Measurements from ENCODE around the gene AK5. TPM values are rescaled to one million over a fixed set of nuclear protein-coding genes. Genes with fewer than 3 reads are reported as not detected.
"Not testable (repeated sequence)": the region's sequence is repeated elsewhere in the genome, so short reads cannot be mapped to it uniquely, and the experiment has no call there.

The AK5 gene
- total RNA-seq, 1 experiment from 2014 or later: 426 TPM

DNA sequence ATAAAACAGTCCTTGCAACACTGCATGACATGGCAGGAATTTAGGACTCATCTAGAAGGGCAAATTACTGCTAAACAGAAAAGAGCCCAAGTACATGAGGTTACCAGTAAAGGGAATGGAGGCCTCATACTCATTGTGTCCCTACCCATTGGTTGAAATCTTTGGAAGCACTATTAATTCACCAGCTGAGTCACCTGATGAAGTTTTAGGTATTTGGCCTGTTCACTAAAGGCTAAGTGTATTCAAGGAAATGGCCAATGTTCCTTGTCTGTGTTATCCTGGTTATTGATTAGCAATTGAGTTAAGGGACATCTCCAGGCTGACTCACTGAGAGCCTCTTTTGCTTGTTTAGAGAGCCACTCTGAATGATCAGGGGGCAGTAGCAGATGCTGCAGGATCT, 212.2 kb downstream of the AK5 start:
- no peak for DNase-seq (ENCODE audit: low read depth)

DNA sequence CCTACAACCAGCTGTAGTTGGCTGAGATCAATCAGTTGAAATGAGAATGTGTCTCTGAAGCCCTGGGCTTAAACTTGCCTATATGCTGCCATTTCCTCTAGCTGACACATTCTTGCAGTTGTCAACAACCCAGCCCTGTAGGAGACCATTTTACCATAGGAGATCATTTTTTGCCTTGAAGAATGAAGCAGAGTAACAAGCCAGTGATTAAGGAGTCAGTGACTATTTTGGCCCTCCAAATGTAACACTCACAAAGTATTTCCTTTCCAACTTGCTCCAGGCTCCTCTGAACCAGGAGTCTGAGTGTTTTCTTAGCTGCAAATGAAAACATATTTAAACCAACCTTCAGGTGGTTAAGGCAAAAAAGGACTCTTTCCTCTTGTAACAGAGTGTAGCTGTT, 217.1 kb downstream of the AK5 start:
- DNase-seq (ENCODE audit: low read depth): no peak

DNA sequence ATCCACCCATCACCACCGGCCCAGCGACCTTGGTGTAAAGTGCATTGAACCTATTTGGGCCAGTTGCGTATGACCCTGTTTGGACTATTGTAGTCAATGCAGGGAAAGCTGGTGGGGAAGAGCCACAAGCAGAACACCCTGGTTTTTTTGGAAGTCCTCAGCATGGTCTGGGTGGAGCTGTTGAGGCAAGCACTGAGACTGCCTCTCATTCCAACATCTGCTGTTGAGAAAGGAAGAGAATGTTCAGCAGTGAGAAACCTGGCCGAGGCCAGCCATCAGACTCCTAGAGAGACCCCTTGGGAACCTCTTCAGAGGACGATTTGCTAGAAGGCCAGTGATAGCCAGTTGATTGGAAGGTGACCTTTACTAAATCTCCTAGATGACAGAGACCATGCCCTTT, 217.6 kb downstream of the AK5 start:
- DNase-seq (ENCODE audit: low read depth): no peak

DNA sequence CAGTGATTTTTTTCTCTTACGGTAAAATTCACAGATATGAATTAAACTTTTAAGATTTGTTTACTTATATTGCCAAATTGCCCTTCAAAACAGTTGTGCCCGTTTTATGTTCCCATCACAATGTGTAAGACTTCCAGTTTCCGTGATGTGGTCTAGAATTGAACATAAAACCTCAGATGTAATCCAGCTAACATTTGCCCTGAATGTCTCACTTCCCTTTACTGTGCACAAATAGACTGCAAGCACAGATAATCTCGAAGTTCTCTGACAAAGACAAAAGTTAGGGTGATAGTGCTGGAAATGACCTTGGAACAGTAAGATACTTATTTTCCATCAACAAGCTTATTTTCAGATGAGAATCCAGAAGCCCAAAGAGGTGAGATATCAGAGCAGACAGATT, 223.2 kb downstream of the AK5 start:
- peak; percentile 97 for DNase-seq (ENCODE audit: low read depth)

DNA sequence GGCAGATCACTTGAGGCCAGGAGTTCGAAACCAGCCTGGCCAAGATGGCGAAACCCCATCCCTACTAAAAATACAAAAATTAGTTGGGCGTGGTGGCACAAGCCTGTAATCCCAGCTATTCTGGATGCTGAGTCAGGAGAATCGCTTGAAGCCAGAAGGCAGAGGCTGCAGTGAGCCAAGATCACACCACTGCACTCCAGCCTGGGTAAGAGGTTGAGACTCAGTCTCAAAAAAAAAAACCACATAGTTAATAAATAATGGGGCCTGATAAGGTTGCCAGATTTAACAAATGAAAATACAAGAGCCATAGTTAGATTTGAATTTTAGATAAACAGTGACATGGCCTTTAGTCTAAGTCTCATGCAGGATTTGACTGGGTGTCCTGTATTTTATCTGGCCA, 225.0 kb downstream of the AK5 start:
- DNase-seq (ENCODE audit: low read depth): no peak

DNA sequence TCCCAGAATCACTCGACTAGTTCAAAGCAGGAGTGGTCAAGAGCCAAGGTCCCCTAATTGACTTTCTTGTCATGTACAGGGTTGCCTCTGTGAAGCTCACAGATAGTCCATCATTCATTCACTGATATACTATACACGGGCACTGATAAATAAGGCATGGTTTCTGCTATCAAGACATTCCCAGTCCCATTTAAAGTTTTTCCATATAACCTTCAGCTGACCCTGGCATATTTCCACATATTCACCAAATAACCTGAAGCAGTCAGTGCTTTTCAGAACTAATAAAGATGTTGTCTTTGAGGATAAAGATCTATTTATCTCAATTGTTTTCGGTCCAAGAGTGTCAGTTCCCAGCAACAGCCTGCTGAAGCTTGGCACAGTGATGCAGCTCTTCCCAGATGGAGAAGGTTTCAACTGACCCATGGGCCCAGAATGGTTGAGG, 227.3 kb downstream of the AK5 start:
- no peak for DNase-seq (ENCODE audit: low read depth)

DNA sequence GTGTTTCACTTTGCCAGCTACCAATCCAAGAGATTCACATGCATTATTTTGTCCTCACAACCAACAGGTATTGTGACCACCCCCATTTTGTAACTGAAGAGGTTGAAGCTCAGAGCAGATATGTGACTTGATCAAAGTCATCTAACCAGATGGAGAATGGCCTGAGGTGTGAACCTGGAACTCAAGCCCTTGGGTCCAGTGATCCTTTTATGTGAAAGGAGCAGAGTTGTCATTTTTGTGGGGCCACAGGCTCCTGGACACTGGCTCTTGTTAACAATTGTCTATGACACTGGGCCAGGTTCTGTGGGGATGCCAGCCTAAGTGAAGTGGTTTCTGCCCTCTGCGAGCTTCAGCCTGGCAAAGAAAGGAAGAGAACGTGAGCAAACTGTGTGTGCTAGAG, 228.1 kb downstream of the AK5 start:
- no peak for DNase-seq (ENCODE audit: low read depth)

DNA sequence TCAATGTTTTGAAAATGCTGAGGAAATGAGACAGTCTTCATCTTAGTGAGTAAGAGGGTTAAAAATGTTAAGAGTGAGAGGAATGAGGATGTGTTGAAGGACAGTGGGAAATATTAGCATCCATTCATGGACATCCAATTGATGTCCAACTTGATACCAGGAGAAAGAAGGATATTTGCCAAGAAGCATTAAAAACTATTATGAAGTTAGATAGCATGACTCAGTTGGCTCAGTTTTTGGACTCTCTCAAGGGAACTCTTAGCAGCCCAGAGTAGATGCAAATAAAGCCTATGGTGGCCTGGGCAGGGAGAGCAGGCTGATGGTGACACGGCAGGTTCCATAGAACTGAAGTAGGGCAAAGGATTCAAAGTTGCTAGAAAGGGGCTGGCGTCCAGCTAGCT, 229.6 kb downstream of the AK5 start:
- DNase-seq (ENCODE audit: low read depth): peak; percentile 89

DNA sequence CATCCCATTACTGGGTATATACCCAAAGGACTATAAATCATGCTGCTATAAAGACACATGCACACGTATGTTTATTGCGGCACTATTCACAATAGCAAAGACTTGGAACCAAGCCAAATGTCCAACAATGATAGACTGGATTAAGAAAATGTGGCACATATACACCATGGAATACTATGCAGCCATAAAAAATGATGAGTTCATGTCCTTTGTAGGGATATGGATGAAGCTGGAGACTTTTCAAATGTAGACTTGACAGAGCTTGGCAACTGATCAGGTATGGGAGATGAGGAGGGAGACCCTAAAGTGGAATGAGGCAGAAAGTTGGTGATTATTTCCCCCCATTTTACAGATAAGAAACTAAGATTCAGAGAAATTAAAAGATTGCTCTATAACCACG, 230.8 kb downstream of the AK5 start:
- not testable (repeated sequence) for DNase-seq (ENCODE audit: low read depth)

DNA sequence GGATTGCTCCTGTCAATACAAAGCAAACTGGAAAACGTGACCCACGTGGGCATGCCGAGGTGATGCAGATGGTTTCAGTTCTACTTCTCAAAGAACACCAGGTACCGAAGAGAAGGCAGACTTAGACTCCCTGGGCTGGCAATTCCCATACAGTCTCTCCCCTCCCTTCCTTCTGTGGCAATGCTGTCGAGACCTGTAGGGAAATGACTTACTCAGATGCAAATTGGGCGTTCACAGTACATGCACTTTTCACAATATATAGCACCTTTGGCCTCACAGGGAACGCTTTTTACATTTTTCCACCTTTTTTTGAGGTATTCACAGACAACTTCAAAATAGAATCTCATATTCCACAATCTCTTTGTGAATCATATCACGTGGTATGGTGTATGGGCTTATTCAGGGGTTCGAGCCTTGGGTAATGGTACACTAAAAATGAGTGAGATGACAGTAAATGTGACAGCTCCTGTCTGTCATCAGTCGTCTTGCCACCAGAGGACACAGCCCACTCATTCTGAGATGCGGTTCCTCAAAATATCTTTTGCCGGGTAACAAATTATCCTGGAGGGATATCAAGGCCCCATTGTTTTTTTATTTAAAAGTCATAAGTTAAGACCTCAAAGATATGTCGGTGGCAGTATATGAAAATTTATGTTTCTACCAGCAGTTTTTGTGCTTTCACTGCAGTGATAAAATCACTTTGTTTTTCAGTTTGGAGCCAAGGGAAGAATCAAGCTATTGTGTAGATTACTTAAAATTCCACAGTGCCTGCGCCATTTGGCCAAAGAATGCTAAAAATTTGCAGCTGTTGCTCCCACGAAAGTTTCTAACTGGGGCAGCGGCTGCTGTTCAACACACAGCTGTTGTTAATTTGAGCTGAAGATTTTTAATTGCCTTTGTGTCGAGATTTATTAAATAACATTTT, 232.3 kb downstream of the AK5 start:
- peak; percentile 96 for DNase-seq (ENCODE audit: low read depth)

DNA sequence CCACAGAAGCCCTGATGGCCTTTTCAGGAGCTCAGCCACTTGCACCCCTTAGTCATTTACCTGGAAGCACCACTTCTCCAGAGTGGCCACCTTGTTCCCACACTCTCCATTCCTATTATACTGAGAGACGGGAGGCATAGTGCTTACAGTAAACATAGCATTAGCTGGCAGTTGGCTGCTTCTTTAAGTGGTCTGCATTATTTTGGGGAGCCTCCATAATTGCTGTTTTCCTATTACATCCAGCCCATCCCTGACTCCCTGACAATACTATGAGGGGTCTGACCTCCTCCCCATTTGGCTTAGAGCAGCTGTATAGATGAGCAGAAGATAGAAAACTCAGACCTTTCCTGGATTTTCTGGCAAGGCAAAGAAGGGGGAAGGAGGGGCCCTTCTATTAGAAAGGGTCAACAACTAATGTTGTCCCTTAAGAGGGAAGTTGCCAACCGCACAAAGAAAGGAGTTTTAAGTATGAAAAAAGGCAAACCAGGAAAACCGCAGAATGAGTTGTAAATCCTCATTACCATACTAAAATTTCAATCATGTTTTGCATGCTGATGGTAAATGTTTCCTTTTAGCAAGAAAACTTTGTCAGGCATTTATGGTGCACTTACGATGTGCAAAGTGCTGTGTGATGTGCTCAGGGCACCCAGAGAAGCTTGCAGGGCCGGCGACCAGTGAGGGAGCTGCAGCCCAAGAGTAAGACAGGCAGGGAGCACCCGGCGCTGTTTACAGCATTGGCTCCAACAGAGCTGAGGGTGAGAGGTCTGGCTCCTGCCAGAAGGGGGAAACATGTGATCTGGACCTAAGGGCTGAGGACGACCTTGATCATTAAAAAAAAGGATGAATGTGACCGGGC, 233.3 kb downstream of the AK5 start:
- peak; percentile 88 for DNase-seq (ENCODE audit: low read depth)

DNA sequence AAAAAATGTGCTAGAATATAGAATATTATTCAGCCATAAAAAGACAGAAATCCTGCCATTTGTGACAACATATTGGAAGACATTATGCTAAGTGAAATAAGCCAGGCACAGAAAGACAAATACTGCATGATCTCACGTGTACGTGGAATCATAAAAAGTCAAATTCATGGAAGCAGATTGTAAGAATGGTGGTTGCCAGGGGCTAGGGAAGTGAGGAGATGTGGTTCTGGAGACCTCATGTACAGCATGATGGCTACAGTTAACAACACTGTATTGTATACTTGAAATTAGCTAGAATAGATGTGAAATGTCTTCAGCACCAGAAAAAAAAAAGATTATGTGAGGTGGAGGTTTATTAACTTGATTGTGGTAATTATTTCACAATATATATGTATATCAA, 234.3 kb downstream of the AK5 start:
- no peak for DNase-seq (ENCODE audit: low read depth)

DNA sequence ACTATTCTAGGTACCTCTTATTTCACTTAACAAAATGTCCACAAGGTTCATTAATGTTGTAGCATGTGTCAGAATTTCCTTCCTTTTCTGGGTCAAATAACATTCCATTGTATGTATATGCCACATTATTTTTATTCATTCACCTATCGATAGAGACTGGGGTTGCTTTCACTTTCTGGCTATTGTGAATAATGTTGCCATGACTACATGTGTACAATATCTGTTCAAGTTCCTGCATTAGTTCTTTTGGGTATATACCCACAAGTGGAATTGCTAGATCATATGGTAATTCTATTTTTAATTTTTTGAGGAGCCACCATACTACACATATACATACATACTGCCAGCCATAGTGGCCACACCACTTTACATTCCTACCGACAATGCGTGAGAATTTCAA, 242.2 kb downstream of the AK5 start:
- no peak for DNase-seq (ENCODE audit: low read depth)

DNA sequence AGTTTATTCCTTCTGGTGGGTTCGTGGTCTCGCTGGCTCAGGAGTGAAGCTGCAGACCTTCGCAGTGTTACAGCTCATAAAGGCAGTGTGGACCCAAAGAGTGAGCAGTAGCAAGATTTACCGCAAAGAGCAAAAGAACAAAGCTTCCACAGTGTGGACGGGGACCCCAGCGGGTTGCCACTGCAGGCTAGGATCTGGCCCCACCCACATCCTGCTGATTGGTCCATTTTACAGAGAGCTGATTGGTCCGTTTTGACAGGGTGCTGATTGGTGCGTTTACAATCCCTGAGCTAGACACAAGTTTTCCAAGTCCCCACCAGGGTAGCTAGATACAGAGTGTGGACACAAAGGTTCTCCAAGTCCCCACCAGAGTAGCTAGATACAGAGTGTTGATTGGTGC, 249.3 kb downstream of the AK5 start:
- DNase-seq (ENCODE audit: low read depth): not testable (repeated sequence)

DNA sequence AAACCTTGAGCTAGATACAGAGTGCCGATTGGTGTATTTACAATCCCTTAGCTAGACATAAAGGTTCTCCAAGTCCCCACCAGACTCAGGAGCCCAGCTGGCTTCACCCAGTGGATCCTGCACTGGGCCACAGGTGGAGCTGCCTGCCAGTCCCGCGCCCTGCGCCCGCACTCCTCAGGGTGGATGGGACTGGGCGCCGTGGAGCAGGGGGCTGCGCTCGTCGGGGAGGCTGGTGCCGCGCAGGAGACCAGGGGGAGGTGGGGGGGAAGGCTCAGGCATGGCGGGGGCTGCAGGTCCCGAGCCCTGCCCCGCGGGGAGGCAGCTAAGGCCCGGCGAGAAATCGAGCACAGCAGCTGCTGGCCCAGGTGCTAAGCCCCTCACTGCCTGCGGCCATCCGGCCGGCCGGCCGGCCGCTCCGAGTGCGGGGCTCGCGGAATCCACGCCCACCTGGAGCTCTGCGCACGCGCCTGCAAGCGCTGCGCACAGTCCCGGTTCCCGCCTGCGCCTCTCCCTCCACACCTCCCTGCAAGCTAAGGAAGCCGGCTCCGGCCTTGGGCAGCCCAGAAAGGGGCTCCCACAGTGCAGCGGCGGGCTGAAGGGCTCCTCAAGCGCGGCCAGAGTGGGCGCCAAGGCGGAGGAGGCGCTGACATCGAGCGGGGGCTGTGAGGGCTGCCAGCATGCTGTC, 249.9 kb downstream of the AK5 start:
- not testable (repeated sequence) for DNase-seq (ENCODE audit: low read depth)

DNA sequence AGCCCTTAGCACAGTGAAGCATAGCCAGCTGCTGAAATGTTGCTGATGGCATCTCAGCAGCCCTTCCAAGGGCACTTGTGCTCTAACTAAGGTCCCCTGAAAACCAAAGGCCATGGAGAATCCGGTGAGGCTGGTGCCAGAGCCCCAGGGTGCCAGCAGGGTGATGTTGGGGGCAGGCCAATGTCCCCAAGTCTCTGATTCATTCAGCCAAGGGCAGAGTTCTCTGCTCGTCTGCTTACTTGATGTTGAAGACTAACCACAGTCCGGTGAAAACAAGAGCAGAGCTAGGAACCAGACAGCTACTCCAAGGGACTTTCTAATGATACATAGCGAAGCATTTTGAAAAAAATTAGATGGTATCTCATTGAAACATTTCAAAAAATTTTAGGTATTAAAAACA, 250.8 kb downstream of the AK5 start:
- DNase-seq (ENCODE audit: low read depth): no peak

DNA sequence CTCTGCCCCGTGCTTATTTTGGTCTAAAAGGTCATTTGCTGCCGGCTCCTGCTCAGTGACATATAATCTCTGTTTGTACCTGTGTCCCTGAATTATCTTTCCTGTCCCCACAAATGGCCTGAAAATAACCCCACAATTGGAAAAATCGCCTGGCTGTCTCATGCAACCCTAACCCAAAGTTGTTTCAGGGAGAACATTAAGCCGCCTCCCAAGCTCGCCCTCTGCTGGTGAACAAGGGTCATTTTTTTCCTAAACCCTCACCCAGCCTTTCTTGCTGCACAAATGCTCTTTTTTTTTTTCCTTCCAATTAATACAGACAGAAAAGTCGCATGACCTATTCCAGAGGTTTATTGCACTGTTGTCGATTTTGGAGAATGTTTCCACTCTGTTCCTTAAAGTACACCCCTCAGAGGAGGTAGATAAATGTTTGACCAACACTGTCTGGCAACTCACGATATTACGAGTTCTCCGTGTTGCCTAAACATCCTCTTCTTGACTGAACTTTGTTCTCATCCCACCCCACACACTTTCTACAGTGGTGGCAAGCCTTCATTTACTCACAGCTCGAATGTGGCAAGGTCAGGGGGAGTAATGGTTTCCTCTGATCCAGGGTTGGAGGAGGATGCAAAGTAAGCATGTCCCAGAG, 252.0 kb downstream of the AK5 start:
- peak; percentile 78 for DNase-seq (ENCODE audit: low read depth)

DNA sequence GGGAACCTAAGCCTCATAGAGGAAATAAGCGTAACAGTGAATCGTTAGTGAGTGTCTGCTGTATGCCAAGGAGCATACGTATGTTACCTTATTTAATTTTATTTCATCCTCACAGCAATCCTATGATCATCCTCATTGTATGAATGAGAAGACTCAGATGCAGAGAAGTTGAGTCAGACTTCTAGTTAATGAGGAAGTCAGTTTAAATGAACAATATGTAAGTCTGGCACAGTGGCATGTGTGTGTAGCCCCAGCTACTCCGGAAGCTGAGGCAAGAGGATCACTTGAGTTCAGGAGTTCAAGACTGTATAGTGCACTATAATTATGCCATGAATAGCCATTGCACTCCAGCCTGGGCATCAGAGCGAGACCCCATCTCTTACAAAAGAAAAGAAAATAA, 252.6 kb downstream of the AK5 start:
- no peak for DNase-seq (ENCODE audit: low read depth)

DNA sequence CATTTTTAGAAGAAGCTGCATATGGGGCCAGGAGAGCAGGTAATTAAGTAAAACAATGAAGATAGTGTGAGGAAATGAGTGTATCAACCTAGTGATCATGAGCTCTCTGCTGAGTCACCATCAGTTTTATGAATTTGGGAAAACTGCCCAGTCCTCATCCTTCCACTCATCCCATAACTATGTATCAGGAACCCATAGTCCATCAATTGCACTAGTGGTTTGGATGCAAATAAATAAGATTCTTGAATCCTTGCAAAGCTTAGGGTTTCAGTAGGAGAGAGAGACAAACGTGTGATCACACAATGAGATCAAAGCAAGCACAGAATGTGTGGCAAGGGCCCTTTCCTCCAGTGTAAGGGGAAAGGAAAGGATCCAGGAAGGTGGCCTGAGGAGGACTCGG, 255.0 kb downstream of the AK5 start:
- peak; percentile 97 for DNase-seq (ENCODE audit: low read depth)

DNA sequence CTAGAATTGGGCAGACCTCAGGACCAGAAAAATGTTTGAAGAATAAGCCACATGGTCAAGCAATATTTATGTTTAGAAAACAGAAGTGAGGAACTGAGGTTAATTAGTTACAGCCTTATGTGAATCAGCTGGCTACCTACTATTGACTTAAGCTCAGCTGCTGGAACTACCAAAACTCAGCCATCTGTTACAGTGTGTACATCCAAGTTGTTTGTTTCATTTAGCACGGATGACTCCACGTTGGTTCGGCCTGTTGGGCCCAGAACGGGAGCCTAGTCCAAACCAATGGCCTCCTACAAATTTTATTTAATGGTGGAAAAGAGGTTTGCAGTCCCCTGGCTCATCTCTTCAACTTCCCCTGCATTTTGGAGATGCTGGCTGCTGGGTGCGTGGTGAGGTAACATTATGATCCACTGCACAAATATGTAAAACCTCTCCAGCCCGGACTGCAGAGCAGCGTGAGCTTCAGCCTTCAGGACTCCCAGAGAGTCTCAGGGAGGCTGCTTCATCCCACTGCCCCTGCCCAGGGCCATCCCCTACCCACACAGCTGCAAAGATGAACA, 257.2 kb downstream of the AK5 start:
- peak; percentile 85 for DNase-seq (ENCODE audit: low read depth)

DNA sequence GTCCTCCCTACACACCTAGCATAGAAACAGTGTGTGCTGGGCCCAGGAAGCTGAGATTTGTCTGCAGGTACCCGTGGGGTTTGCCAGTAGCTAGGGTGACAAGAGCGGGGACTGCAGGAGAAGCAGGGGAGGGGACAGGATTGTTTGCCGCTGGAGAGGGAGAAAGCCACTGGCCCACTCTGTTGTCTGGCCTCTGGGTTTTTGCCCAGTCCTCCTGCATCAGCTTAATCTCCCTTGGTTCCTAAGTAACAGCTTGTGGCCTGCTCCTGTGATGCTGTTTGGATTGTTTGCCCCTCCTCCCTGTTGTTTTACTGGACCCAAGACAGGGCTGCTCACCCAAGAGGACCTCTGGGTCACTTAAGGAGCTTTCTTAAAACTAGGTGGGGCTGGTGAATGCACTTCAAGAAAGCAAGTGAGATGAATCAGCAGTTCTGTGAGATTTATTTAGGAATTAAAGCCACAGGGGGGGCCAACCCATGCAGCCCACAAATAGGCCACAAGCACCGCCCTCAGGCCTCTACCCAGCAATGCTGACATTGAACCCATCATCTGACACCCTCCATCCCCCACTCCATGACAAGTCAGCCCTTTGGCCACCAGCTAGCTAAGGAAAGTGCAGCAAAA, 257.8 kb downstream of the AK5 start:
- peak; percentile 98 for DNase-seq (ENCODE audit: low read depth)
